HG02571 (cell line): ENCODE results near the gene PHF21A.
"Not testable (repeated sequence)": the region's sequence is repeated elsewhere in the genome, so short reads cannot be mapped to it uniquely, and the experiment has no call there.

Experiments
- ATAC-seq: cut with Tn5 transposase; IDR thresholded peaks from one replicate; pipeline ENCODE4 v1.9.1; 2021; ENCODE audit warnings: mild to moderate bottlenecking, moderate library complexity; ENCODE audit not compliant: unreplicated experiment

Gene PHF21A

DNA sequence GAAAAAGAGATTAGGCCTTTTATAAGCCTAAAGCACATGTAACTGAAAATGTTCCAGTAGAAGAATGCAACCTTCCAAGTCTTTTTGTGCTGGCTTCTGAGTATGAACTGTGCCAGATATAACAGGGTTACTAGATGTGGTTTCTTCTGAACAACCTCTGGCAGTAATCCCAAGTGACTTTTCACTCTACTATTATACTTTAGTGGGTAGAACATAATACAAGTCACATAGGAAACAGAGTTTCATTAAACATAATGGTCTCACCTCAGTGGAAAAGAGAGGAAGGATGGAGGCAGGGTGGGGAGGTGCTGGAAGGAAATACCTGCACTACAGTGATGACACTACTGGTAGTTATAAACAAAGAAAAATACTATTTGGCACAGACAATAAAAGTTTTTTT is 81.3 kb downstream of the PHF21A start:
- no peak for ATAC-seq

DNA sequence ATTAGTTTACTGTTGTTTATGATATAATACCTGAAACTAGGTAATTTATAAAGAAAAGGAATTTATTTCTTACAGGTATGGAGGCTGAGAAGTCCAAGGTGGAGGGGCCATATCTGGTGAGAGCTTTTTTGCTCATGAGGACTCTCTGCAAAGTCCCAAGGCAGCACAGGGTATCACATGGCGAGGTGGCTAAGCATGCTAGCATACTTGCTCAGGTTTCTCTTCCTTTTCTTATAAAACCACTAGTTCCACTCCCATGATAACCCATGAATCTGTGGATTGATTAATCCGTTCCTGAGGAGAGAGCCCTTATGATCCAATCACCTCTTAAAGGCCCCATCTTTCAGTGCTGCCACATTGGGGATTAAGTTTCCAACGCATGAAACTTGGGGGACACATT is 82.7 kb downstream of the PHF21A start:
- ATAC-seq = no peak

DNA sequence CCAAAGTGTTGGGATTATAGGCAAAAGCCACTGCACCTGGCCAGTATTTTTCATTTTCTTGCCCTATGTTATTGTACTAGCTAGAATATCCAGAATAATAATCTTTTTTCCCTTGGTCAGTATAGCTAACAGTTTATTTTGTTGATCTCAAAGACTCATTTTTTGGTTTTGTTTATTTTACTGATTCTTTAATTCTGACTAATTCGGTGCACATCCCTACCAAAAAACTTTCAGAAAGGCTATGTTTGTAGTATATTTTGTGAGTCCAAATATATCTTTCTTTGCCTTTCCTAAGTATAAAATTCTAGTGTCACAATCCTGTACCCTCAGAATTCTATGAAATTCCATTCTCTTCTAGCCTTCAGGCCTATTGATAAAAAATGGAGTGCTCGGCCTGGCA is 84.3 kb downstream of the PHF21A start:
- no peak for ATAC-seq

DNA sequence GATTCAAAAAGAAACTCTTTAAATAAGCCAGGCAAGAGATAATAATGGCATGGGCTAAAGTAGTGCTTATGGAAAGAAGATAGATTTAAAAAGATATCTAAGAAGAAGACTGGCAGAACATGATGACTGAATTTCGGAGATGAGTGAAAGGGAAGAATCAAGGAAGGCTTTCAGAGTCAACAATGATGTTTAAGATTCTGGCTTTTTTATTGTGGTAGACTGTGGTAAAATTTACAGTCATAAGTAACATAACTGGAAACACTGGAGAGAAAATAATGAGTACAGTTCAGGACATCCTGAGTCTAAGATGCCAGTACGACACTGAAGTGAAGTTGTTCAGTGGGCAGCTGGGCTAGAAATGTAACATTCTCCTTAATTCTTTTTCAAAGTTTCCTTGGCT is 85.2 kb downstream of the PHF21A start:
- ATAC-seq = no peak

DNA sequence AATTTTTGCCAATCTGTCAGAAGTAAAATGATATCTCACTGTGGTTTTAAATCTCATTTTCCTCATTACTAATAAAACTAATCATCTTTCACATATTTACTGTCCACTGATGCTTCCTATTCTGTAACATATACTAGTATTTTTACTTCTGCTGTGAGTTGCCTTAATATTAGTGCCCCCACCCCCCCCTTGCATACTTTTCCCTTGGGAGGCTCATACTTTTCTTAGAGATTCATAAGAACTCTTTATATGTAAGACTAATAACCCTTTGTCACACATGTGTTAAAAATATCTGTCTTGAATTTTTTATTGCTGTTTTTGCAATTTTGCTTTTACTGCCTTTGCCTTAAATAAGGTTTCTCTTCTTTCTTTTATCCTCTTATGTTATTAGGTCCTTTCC is 87.2 kb downstream of the PHF21A start:
- no peak for ATAC-seq

DNA sequence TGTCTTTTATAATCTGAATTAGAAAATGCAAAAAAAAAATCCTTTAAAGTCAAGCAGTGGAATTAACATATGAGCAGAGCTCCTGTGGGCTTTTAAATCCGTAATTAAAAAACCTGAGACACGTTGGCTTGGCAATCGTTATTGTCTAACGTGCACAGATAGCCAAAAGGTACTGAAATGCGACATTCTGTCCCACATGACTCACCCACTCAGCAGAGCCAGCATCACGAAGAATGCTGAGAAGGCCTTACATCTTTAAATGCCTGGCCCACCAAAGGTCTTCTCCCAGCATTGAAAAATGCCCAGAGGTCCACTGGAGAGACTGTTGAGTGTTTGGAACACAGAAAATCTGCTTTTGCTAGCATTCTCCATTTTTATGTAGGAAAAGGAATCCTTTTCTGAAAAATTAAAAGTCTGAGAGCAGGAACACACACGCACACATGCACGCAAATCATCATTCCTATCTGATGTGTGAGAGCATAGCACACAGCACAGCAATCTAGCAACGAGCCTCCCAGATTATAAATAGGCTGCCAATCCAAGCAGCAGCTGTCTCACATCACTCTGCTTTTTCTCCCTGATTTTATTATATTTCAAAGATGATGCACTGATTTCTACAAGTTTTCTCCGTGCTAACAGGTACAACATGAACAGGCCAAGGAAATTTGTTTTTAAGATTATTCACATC is 94.5 kb downstream of the PHF21A start:
- ATAC-seq = no peak

DNA sequence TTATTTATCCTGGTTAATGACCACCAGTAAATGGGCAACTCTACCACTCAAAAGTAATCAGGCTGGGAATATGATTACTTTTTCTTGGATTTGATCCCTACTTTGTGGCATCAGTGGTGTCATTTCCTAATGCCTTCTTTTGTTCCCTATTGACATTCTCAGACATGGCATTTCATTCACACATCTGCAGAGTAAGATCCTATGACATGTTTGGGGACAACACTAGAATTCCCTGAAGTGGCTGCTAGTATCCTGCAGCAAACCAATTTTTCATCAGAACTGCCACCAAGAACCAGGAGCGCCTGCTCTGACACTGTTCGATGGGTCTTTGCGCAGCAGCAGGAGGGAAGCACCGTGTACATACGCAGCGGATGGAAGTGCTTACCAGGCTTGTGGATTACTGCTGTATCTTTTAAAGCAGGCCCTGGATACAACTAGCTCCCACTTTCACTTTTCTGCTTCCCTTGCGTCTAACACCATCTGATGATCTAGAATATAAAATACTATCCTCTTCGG is 101.1 kb downstream of the PHF21A start:
- no peak for ATAC-seq

DNA sequence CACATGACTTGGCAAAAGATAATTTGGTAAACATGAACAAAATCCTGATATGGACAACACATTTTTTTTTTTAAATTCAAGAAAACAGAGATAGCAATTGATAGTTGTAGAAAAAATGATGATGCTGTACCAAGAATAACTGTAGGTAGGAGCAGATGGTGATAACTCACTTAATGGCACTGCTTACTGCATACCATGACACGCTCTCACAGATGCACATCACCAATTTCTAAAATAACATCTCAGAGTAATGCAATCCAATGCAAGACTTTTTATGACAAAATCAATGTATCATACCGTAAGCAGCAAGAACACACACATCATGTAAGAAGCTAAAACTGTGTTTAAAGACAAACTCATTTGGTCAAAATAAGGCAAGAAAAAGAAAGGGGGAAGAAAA is 102.6 kb downstream of the PHF21A start:
- ATAC-seq = no peak

DNA sequence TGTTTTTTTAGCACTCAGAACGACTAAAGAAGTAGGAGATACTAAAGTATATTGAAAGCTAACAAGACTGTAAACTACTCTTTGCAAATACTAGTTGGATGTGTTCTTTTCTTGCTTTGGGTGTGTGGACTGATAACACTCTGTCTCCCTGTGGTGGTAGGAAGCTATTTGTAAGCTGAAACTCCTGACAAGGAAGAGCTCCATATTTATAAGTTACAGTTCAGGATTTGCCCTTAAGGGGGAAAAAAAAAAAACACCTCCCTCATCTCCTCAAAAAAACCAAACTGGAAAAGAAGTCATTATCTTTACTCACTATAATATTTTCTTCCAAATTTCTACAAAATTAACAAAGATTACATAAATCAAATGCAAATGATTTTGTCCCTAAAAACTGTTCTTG is 103.9 kb downstream of the PHF21A start:
- no peak for ATAC-seq

DNA sequence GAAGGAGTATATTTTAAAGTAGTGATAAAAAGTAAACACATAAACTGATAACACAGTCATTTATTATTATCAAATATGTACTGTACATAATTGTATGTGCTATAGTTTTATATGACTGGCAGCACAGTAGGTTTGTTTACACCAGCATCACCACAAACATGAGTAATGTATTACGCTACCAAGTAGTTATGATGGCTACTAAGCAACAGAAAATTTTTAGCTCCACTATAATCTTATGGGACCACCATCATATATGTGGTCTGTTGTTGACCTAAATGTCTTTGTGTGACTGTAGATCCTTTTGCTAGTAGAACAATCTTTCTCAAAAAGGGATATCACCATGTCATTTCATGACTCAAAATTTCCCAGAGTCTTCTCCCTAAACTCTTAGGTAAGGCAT is 105.3 kb downstream of the PHF21A start:
- ATAC-seq = no peak

DNA sequence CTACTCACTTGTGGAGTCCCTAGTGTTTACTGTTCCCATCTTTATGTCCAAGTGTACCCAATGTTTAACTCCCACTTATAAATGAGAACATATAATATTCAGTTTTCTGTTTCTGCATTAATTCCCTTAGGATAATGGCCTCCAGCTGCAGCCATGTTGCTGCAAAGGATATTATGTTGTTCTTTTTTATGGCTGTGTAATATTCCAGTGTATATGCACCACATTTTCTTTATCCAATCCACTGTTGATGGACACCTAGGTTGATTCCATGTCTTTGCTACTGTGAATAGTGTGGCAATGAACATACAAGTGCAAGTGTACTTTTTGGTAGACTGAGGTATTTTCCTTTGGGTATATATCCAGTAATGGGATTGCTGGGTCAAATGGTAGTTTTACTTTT is 107.1 kb downstream of the PHF21A start:
- not testable (repeated sequence) for ATAC-seq

DNA sequence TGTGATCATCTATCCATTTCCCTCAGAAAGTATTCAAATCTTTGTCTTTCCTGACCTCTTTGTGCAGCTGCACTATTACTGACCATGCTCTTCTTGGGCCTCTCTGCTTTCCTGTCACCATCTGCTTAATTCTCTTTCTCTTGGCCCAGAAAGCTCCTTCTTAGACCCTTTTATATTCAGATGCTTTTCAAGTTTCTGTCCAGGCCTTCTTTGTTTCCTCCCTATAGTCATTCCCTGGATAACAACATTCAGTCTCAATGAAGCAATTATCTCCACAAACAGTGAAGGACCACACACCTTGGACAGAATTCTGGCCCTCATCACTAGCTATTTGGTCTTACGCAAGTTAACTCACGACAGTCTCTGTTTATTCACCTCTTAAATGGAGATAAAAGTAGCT is 109.1 kb downstream of the PHF21A start:
- ATAC-seq = no peak

DNA sequence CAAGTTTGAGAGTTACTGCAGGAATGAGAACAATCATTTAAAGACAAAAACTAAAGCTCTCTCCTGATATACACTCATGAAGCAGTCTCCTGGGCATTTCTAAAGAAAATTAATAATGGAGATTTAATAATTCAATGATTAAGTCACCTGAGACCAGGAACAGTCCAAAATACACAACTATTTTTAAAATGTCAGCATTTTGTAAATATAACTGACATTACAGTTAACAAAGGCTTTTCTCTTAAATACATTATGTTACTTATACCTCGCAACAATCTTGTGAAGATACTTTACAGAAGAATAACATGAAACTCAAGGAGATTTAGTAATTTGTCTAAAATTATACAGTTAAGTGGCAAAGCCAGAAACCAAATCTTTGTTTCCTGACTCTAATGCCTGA is 111.2 kb downstream of the PHF21A start:
- ATAC-seq = no peak

DNA sequence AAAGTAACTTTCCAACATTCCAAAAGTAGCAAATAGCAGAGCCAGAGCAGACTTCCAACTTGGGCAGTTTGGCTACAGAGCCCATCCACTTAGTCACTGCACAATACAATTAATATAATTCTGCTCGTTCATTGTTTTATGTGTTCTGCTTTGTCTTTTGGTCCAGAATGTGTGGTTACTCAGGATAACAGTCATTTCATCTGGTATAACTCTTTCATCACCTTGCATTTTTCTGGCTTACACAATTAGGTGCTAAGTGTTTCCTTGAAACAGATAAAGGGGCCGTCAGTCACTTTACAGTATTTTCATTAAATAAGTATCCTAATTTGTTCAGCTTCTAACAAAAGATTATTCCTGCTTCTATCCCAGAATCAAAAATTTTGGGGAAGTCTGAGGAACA is 111.6 kb downstream of the PHF21A start:
- ATAC-seq = no peak

DNA sequence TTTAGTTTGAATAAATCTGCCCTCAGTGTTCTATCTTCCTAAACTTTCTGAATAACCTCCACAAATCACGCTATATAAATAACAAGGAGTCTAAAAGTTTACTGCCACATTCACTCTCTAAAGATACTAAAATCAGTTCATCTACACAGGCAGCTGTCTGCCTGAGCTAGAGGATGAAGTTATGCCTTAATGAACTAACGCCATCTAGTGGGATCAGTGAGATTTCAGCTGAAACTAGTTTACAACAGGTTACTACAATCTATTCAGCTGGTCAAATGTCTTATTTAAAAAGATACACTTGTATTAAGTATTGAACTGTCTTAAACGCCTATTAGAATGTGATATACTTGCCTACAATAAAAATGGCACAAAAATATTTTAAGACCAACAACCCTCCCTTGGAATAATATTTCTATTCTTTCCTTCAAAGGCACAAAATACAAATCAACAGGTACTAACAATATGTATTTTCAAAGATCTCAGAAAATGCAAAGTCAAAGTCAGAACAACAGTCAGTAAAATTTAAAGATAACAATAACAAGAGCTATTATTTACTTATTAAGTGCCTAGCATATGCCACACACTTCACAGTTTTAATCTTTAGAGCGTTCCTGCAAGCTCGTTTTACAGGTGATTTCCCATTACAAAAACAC is 114.7 kb downstream of the PHF21A start:
- ATAC-seq = no peak

DNA sequence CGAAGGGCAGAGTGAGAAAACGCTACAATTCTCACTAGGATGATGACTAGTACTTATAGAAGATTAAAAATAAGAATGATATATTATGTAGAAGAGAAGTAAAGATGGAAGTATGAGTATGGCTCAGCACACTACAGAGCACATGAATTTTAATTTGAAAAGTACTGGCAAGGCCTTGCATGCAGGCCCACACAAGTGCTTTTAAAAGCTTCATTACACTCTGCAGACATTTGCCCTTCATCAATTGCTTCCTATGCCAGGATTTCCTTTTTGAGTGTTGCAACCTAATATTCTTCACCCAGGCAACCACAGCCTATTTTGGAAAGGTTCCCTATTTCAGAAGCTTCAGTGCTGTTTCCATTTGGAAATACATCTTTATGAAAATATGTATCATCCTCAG is 117.7 kb downstream of the PHF21A start:
- ATAC-seq = no peak

DNA sequence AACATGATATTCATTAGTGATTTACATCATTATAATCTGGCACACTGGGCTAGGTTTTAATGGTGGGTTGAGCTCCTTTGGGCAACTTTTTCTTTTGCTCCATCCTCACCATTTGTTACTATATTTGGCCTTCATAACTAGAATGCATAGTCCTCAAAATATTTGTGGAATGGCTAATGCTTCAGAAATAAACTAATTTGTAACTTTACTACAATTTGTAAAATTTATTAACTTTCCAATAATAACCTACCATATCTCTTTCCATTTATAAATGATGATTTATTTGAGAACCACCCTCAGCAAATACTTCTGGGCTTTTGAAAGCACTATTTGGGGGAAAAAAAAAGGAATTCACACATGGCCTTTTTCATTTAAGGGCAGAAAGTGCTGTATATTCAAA is 119.1 kb downstream of the PHF21A start:
- ATAC-seq = no peak

DNA sequence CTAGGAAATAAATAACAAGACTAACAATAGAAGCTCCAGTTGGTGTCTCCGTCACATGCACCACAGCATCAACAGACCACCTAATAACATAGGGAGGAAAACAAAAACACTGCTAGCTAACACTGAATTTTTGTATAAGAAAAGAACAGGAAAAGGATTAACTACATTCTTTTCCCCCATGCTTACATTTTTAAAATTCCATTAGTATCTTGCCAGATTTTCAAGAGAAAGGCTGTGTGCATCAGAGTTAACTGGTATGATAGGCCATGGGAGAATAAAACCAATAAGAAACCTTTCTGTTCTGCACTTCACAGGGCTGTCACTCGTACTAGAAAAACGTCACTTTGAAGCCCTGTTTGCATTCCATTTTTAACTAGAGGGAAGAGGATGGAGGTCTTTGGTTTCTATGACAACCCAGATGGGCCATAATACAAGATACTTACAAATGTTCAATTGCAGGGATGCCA is 119.8 kb downstream of the PHF21A start:
- no peak for ATAC-seq

DNA sequence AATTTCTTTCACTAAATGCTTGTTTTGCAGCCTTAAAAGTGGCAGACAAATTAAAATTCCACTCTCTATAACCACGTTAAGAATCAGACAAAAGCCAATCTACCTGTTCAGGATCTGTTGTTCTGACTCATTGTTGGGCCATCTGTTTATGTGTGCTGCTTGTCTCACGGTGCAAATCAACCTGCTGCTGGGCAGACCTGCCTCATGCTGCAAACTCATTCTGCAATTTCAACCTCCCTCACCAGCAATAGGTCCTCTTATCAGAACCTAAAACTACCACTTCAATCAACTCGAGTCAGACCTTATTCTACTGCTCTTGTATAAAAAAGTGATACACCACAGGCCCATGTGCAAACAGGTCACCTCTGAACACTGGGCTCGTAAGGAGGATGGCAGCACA is 123.7 kb downstream of the PHF21A start:
- ATAC-seq = no peak

DNA sequence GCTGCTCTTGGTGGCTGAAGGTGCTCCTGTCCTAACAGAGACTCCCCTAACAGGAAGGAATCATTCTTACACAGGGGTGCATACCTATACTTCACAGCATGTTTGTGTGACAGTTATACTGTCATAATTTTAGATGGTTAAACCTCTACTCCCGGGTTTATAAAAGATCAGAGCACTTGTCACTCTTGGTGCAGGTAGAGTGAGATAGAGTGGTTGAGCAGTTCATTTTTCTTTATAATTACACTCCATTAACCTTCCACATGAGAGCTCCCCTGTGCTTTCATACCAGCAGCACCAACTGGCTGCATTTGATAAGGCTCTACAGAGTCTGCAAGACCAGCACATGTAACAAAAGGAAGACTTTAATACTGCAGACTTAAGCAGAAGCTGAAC is 125.9 kb downstream of the PHF21A start:
- no peak for ATAC-seq

DNA sequence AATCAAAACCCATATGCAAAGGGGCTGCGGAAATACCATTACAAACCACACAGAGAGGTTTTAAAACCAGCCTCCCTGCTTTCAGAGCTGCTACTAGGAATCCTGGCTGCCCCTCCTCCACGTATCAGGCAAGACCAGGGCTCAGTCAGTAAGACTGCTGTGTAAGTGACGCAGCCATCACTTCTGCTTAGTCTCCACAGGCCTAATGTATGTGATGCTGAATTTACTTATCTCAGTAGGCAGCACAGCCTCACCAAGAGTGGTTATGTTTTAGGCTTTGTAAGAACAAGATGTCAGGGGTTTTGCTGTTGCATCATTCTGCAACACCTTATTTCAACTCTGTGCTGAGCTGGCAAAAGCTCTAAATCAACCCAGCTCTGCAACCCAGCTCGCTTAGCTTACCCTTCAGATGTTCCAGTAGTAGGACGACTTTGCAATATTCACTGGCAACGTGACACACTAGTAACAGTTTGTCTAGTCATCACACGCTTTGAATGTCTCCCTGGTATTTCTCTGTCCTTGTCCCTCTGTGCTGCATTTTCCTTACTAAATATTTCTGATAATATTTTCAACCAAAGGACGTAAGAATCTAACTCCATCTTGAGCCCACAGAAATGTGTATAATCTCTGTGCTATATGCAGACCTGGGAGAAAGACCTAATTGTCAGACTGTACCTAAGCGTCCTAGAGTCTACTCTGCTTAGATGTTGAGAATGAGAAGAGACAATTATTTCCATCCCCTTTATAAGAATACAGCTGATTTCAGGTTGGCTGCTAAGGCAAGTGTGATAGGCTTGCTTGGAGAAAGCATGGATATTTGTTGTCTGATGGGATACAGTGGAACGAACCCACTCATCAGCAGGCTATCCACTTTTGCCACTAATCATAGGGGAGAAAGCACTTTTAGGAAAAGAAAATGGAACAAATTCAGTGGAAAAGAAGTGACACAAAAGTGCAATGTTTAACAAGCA is 126.6 kb downstream of the PHF21A start:
- no peak for ATAC-seq
